Transverse colon (tissue), 4 donors: ENCODE measurements around the gene STXBP5. TPM values are rescaled to one million over a fixed set of nuclear protein-coding genes. Genes with fewer than 3 reads are reported as not detected.
A peak's percentile ranks its signal among the peaks of the same experiment; 100 is the strongest.

Experiments used
- DNase-seq: peaks from one replicate; pipeline ENCODE4 v3.0.0-alpha.2; 2019
- H3K27ac ChIP-seq, 4 donors: fragments of 200-600 bp; sonication (generic); 2 replicates each; pipeline ENCODE4 v1.5.1; 2016 to 2018; ENCODE audit warnings: inconsistent platforms in 4 of 4
- H3K27me3 ChIP-seq: fragments of 200-600 bp; sonication (generic); 2 replicates; pipeline ENCODE4 v1.5.1; 2017; ENCODE audit warnings: inconsistent platforms
- H3K36me3 ChIP-seq, 4 donors: fragments of 200-600 bp; sonication (generic); 2 replicates each; pipeline ENCODE4 v1.5.1; 2017 to 2019; ENCODE audit warnings: inconsistent platforms in 4 of 4
- H3K4me1 ChIP-seq, 4 donors: fragments of 200-600 bp; sonication (generic); 2 replicates each; pipeline ENCODE4 v1.5.1; 2017 to 2020; ENCODE audit warnings: inconsistent platforms in 4 of 4
- H3K4me3 ChIP-seq, 4 donors: fragments of 200-600 bp; sonication (generic); 1 replicate in 1 of 4; 2 replicates in 3 of 4; pipeline versions ENCODE4 v1.5.1 to v1.6.1; 2017 to 2019; ENCODE audit warnings: inconsistent platforms in 4 of 4
- H3K9me3 ChIP-seq, 2 donors: fragments of 200-600 bp; sonication (generic); 2 replicates each; pipeline ENCODE4 v1.5.1; 2017 to 2019; ENCODE audit warnings: inconsistent platforms in 2 of 2
- CTCF ChIP-seq, 5 experiments: fragments of 200-600 bp in 3 of 5; fragments of 450-650 bp in 2 of 5; sonication (generic) in 3 of 5; IDR thresholded peaks; 1 replicate in 2 of 5; 2 replicates in 3 of 5; pipeline ENCODE4 v1.5.1; 2016 to 2017; ENCODE audit warnings: antibody characterized with exemption in 5 of 5, inconsistent platforms in 3 of 5, mild to moderate bottlenecking in 2 of 5, moderate library complexity in 1 of 5
- EP300 ChIP-seq: sonication (generic); formaldehyde crosslinking; IDR thresholded peaks from one replicate; pipeline ENCODE4 v1.6.1; 2017; ENCODE audit warnings: antibody characterized with exemption, low read depth
- POLR2A ChIP-seq: fragments of 450-650 bp; IDR thresholded peaks from one replicate; pipeline ENCODE4 v1.6.1; 2016; ENCODE audit warnings: antibody characterized with exemption, mild to moderate bottlenecking, moderate library complexity
- POLR2AphosphoS5 ChIP-seq, 3 donors: sonication (generic); formaldehyde crosslinking; IDR thresholded peaks; one replicate each; pipeline ENCODE4 v1.6.1; 2016; ENCODE audit warnings: antibody characterized with exemption in 3 of 3
- WGBS, 2 donors: methylation state at CpG; one replicate each; pipeline ENCODE4 v1.1.5; 2018; ENCODE audit warnings: low coverage in 1 of 2; 5-methylcytosine and 5-hydroxymethylcytosine counted together
- in situ Hi-C, 4 donors: fragments of 200-750 bp; cut with MboI; loops; one replicate each; pipeline versions ENCODE4 v1.15.0 to v1.15.1; 2017; ENCODE audit warnings: low sequenced_read_pairs in 3 of 4, low pct_ligation_motif_present in 1 of 4, low pct_unique_long_range_greater_than_20kb in 1 of 4
- intact Hi-C: fragments of 100-400 bp; cut with DNase I; formaldehyde crosslinking; loops from one replicate; pipeline ENCODE4 v1.15.1; 2023; ENCODE audit warnings: low total_unique reads
- total RNA-seq, 4 donors: library from RNA; depleted of rRNA; stranded (reverse); fragments of >200 nt; gene quantifications; one replicate each; pipeline ENCODE4 v1.1.0, GENCODE V29; 2016

STXBP5 gene
- total RNA-seq, 4 donors from 2014 or later, result 58.7 to 99.5 (median 85.0) TPM

GRCh38 chr6:147390909-147391536 is 186.8 kb downstream of the STXBP5 start:
- TF ChIP-seq POLR2A (no peak), EP300 (no peak), CTCF (IDR thresholded peaks at IDR 0.05) (peak in 1 of 5 experiments; percentile 12)
- Histone ChIP-seq H3K4me3 (no peak overlapping the region), H3K27ac (no peak overlapping the region), H3K27me3 (no peaks in the 10 kb centered on the region), H3K36me3 (no peaks in the 10 kb centered on the region), H3K4me1 (no peaks in the 10 kb centered on the region), H3K9me3 (no peaks in the 10 kb centered on the region)
- in situ Hi-C loops, result no loop called here
- no peak for DNase-seq
- intact Hi-C loops, result no loop called here
- 60 to 62% methylated on average over 5 of the region's 5 CpGs for WGBS, 2 donors

GRCh38 chr6:147392917-147393625 is 188.9 kb downstream of the STXBP5 start:
- in situ Hi-C loops (no loop called here), intact Hi-C loops (no loop called here)
- TF ChIP-seq EP300 (no peak), POLR2A (no peak), POLR2AphosphoS5 (IDR thresholded peaks at IDR 0.05) (no peak), CTCF (IDR thresholded peaks at IDR 0.05) (no peak)
- 75 to 83% methylated on average over 7 to 8 of the region's 8 CpGs for WGBS, 2 donors
- no peaks in the 10 kb centered on the region for H3K36me3 ChIP-seq
- no peak overlapping the region for H3K4me3 ChIP-seq
- no peaks in the 10 kb centered on the region for H3K27me3 ChIP-seq
- no peaks in the 10 kb centered on the region for H3K4me1 ChIP-seq
- H3K9me3 ChIP-seq, result no peaks in the 10 kb centered on the region
- H3K27ac ChIP-seq, result no peak overlapping the region
- DNase-seq, result no peak

GRCh38 chr6:147395158-147395557 is 190.9 kb downstream of the STXBP5 start:
- Histone ChIP-seq H3K9me3 (no peaks in the 10 kb centered on the region), H3K27me3 (no peaks in the 10 kb centered on the region), H3K36me3 (no peaks in the 10 kb centered on the region), H3K4me1 (no peaks in the 10 kb centered on the region), H3K27ac (no peak overlapping the region), H3K4me3 (no peak overlapping the region)
- 91 to 100% methylated on average over 1 of the region's 1 CpG for WGBS, 2 donors
- TF ChIP-seq POLR2AphosphoS5 (IDR thresholded peaks at IDR 0.05) (no peak), EP300 (no peak), POLR2A (no peak), CTCF (IDR thresholded peaks at IDR 0.05) (no peak)
- intact Hi-C loops (no loop called here), in situ Hi-C loops (no loop called here)
- DNase-seq, result no peak

- intact Hi-C loops, result no loop called here
- Histone ChIP-seq H3K4me3 (no peak overlapping the region), H3K27me3 (no peaks in the 10 kb centered on the region), H3K36me3 (no peaks in the 10 kb centered on the region), H3K9me3 (peaks cover 7% of the 10 kb centered on the region in 2 donors), H3K4me1 (no peaks in the 10 kb centered on the region), H3K27ac (no peak overlapping the region)
- in situ Hi-C loops, result no loop called here
- no peak for DNase-seq
- TF ChIP-seq EP300 (no peak), CTCF (IDR thresholded peaks at IDR 0.05) (no peak), POLR2AphosphoS5 (IDR thresholded peaks at IDR 0.05) (no peak), POLR2A (no peak)
- WGBS, 2 donors, result 77 to 85% methylated on average over 3 of the region's 3 CpGs
Measured at GRCh38 chr6:147397306-147397705, 193.1 kb downstream of the STXBP5 start.
